Suprapubic skin (tissue), 2 donors: Measurements from ENCODE around the gene PTX4.
"Not testable (repeated sequence)": the region's sequence is repeated elsewhere in the genome, so short reads cannot be mapped to it uniquely, and the experiment has no call there.

Experiments
- EP300 ChIP-seq: sonication (generic); formaldehyde crosslinking; IDR thresholded peaks from one replicate; pipeline ENCODE4 v1.6.1; 2017; ENCODE audit warnings: antibody characterized with exemption
- POLR2A ChIP-seq, 2 donors: fragments of 450-650 bp; IDR thresholded peaks; one replicate each; pipeline ENCODE4 v1.6.1; 2017; ENCODE audit warnings: antibody characterized with exemption in 2 of 2, mild to moderate bottlenecking in 2 of 2, moderate library complexity in 2 of 2

DNA sequence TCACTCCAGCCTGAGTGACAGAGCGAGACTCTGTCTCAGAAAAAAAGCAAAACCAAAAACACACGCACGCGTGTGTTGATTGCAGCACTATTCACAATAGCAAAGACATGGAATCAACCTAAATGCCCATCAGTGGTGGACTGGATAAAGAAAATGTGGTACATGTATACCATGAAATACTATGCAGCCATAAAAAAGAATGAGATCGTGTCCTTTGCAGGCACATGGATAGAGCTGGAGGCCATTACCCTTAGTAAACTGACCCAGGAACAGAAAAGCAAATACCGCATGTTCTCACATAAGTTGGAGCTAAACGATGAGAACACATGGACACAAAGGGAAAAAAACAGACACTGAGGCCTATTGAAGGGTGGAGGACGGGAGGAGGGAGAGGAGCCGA lies 9.8 kb downstream of the PTX4 start:
- not testable (repeated sequence) for TF ChIP-seq POLR2A (IDR thresholded peaks at IDR 0.05); EP300
